Mucosa of descending colon (tissue), 3 donors: ENCODE measurements around the gene INPP4A. TPM values are rescaled to one million over a fixed set of nuclear protein-coding genes. Genes with fewer than 3 reads are reported as not detected.

ENCODE experiments used
- ATAC-seq: fragments of 200-7000 bp; cut with Tn5 transposase; one replicate; pipeline ENCODE4 v1.9.1; 2020; ENCODE audit warnings: mild to moderate bottlenecking, moderate library complexity
- DNase-seq, 3 donors: peaks; one replicate each; pipeline ENCODE4 v3.0.0-alpha.2; 2020
- H3K36me3 ChIP-seq: fragments of 200-600 bp; one replicate; pipeline ENCODE4 v1.8.0; 2021; ENCODE audit warnings: low read depth, mild to moderate bottlenecking
- H3K4me1 ChIP-seq: fragments of 200-600 bp; one replicate; pipeline ENCODE4 v1.8.0; 2021; ENCODE audit warnings: low read depth, mild to moderate bottlenecking
- H3K4me3 ChIP-seq: fragments of 200-600 bp; one replicate; pipeline ENCODE4 v1.8.0; 2021; ENCODE audit warnings: mild to moderate bottlenecking
- H3K9me3 ChIP-seq: fragments of 200-600 bp; one replicate; pipeline ENCODE4 v1.8.0; 2021; ENCODE audit warnings: mild to moderate bottlenecking
- intact Hi-C, 2 donors: fragments of 100-400 bp; cut with DNase I in 1 of 2; cut with micrococcal nuclease in 1 of 2; formaldehyde crosslinking; loops; one replicate each; pipeline versions ENCODE4 v1.11.0 to v1.11.1; 2022; cut with DNase I, micrococcal nuclease
- total RNA-seq, 3 donors: library from RNA; stranded (reverse); fragmentation: NEBNext Ultra II Directional in 2 of 3; extraction: Animal tissue kit (Norgen Biotek cat#: 25700) in 2 of 3; gene quantifications; one replicate each; pipeline versions ENCODE4 v1.2.1 to v1.2.4, GENCODE V29; 2021 to 2023
- TF ChIP-seq, protein P1 (sequence below): fragments of 200-600 bp; IDR thresholded peaks from one replicate; pipeline ENCODE4 v1.8.0; 2022; ENCODE audit warnings: antibody characterized with exemption, mild to moderate bottlenecking
- donor health status: DM: no; HTN: no; CAD: no; lungs with moderate emphysema.
- donor health status: DM: no; HTN: no; CAD: no.
- donor health status: DM: no; HTN: yes; CAD: no.

INPP4A gene
- total RNA-seq, 3 donors from 2014 or later: 18.2 to 39.8 (median 19.1) TPM

DNA sequence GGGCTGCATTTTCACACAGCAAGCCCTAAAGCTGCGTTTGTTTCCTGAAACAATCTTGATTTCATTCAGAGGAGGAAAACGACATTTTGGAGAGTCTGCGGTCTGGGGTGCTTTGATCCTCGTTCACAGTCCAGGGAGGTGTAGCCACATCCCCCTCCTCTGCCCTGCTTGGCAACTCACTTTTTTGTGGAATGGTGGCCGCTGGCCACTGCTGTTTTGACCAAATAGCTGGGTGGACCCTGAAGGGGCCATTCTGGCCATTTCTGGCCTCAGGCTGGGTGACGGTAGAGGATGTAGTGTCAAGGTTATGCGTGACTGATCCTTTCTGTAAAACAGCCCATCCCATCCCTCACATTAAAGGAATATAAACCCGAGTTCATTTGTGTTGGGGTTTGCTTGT is 62.2 kb downstream of the INPP4A start:
- TF ChIP-seq, protein P1, sequence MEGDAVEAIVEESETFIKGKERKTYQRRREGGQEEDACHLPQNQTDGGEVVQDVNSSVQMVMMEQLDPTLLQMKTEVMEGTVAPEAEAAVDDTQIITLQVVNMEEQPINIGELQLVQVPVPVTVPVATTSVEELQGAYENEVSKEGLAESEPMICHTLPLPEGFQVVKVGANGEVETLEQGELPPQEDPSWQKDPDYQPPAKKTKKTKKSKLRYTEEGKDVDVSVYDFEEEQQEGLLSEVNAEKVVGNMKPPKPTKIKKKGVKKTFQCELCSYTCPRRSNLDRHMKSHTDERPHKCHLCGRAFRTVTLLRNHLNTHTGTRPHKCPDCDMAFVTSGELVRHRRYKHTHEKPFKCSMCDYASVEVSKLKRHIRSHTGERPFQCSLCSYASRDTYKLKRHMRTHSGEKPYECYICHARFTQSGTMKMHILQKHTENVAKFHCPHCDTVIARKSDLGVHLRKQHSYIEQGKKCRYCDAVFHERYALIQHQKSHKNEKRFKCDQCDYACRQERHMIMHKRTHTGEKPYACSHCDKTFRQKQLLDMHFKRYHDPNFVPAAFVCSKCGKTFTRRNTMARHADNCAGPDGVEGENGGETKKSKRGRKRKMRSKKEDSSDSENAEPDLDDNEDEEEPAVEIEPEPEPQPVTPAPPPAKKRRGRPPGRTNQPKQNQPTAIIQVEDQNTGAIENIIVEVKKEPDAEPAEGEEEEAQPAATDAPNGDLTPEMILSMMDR: no peak
- no peaks in the 10 kb centered on the region for H3K9me3 ChIP-seq
- DNase-seq (no peak), ATAC-seq (no peak)
- intact Hi-C loops: no loop called here
- no peak overlapping the region for H3K4me3 ChIP-seq
- no peaks in the 10 kb centered on the region for H3K36me3 ChIP-seq
- peaks cover 19% of the 10 kb centered on the region for H3K4me1 ChIP-seq

DNA sequence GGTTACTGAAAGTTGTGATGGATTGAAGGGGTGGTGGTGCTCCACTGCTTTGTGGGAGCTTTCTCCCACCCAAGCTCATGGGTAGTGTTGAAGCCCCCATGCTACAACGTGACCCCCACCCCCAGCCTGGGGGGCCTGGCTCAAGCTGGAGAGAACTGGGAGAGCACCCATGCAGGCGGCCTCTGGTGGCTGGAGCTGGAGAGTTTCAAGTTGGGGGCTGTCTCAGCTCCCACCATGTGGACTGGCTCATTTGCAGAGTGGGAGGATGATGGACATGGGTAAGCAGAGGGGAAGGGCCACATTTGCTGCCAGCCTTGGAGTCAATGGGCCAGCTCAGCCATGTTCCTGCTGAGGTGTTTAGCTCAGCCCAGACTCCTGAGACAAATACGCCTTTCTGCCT is 62.8 kb downstream of the INPP4A start:
- TF ChIP-seq, protein P1: no peak
- Histone ChIP-seq H3K4me3 (no peak overlapping the region), H3K36me3 (no peaks in the 10 kb centered on the region), H3K9me3 (no peaks in the 10 kb centered on the region), H3K4me1 (peaks cover 19% of the 10 kb centered on the region)
- no peak for ATAC-seq
- intact Hi-C loops: no loop called here
- no peak for DNase-seq

DNA sequence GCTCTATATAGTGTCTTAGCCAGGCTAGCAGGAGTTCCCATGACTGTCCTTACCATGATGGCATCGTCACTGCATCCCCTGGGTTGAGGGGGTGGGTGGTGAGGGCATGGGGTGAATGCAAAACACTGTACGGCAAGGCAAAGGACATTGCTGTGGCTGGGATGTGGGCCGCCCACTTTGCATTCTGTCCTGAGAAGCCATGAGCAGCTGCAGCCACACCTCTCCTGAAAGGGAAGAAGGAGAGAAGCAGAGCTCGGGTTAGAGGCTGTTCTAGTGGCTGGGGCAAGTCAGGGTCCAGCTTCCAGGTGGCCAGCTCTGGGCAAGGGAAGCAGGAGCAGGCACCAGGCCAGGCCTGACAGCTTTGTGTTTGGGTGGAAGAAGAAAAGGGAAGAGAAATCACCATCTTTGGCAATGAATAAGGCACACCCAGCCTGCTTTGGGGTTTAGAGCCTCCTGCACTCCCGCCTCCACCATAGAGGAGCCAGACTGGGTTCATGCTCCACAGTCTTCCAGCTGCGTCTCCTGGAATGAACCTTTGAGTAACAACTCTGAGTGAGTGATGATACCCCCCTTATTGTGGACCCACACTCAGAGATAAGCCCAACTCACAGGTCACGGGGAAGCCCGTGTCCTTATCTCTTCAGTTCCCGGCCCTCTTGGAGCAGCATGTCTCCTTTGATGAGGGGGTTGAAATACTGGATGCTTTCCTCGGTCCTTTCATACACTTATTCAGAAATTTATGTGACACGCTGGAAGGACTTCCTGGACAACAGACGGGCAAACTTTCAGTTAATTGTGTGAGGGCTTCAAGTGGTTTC is 63.4 kb downstream of the INPP4A start:
- Histone ChIP-seq H3K9me3 (no peaks in the 10 kb centered on the region), H3K36me3 (no peaks in the 10 kb centered on the region), H3K4me3 (no peak overlapping the region), H3K4me1 (peaks cover 19% of the 10 kb centered on the region)
- TF ChIP-seq, protein P1: no peak
- intact Hi-C loops: no loop called here
- peak in 2 of 3 donors; percentile 43 to 55 for DNase-seq
- peak; percentile 30 for ATAC-seq

DNA sequence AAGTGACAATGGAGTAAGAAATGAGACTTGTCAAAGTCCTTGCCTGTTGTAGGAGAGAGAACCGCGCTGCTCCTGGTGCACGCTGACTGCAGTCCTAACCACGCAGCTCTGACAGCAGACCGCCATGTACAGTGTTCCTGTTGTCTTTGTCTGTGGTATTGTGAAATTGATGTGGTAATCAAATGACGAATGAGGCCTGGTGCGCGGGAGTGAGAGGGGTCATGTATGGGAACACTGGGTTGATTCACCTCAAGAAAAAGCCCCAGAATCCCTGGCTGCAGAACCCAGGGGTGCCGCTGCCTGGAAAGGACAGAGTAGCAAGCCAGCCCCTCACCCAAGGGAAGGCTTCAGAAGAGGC is 64.0 kb downstream of the INPP4A start:
- TF ChIP-seq, protein P1: no peak
- peak; percentile 58 for ATAC-seq
- DNase-seq: peak in 1 of 3 donors; percentile 58
- intact Hi-C loops: no loop called here
- H3K4me1 ChIP-seq: peaks cover 19% of the 10 kb centered on the region
- no peaks in the 10 kb centered on the region for H3K9me3 ChIP-seq
- no peaks in the 10 kb centered on the region for H3K36me3 ChIP-seq
- H3K4me3 ChIP-seq: no peak overlapping the region

DNA sequence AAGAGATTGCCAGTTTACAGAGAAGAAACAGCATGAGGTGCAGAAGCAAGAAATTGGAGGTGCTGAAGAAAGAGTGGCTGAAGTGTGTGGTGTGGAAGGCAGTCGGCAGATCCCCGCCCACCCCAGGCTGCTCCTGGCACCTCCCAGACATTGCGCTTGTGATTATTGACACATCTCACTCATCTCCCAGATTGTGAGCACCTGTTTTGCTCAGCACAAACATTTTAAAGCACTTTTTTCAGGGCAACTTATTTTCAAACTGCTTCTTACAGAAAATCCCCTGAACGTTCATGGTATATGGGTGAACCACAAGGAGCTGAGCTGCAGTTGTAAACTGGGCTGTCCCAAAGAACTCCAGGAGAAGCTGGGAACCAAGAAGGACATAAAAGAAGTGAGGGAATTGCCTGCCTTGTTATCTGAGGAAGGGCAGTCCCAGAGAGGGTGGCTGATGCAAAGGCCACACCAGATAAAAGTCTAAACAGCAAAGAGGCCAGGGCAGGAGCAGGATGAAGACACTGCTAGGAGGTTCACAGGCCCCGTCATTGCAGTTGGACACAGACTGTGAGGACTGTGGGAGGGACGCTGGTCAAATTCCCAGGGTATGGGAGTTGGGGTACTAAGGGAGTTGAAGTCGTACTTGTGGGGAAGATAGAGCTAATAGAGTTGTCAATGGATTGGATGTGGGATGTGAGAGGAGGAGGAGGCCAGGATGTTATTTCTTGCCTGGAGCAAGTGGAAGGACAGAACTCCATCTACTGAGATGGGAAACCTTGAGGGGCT is 65.1 kb downstream of the INPP4A start:
- Histone ChIP-seq H3K4me3 (no peak overlapping the region), H3K4me1 (peaks cover 17% of the 10 kb centered on the region), H3K36me3 (no peaks in the 10 kb centered on the region), H3K9me3 (no peaks in the 10 kb centered on the region)
- no peak for ATAC-seq
- TF ChIP-seq, protein P1: no peak
- DNase-seq: no peak
- intact Hi-C loops: no loop called here
